WTC11 (cell line): ENCODE measurements around the gene CLN3. TPM values are rescaled to one million over a fixed set of nuclear protein-coding genes. Genes with fewer than 3 reads are reported as not detected.
A peak's percentile ranks its signal among the peaks of the same experiment; 100 is the strongest.

Experiments used
- ATAC-seq: fragments of 200-7000 bp; cut with Tn5 transposase; 2 replicates; pipeline ENCODE4 v1.10.0; 2021; ENCODE audit warnings: mild to moderate bottlenecking, moderate library complexity
- Bru-seq: library from RNA; stranded (reverse); fragments of 400-500 nt; gene quantifications from one replicate; lab custom pipeline; 2021; lab: Mats Ljungman, UMichigan
- CTCF ChIA-PET: fragments of 300-600 bp; sonication (Branson Sonifier 250); formaldehyde crosslinking; loops from one replicate; lab custom pipeline; 2021; ENCODE audit warnings: antibody characterized with exemption; lab: Charles Lee
- POLR2A ChIA-PET: fragments of 350-600 bp; sonication (Branson Sonifier 250); formaldehyde crosslinking; loops from one replicate; lab custom pipeline; 2021; ENCODE audit warnings: antibody characterized with exemption; lab: Charles Lee
- DNase-seq: peaks from one replicate; pipeline ENCODE4 v3.0.0; 2021; ENCODE audit warnings: low spot score
- H3K27ac Mint-ChIP-seq: 2 replicates; pipeline ENCODE4 v1.8.0; 2021; ENCODE audit warnings: mixed read lengths
- H3K27me3 Mint-ChIP-seq: 2 replicates; pipeline ENCODE4 v1.8.0; 2021; ENCODE audit warnings: low read depth, mild to moderate bottlenecking, moderate library complexity, mixed read lengths
- H3K36me3 Mint-ChIP-seq: 2 replicates; pipeline ENCODE4 v1.8.0; 2021; ENCODE audit warnings: mixed read lengths
- H3K4me1 Mint-ChIP-seq: 2 replicates; pipeline ENCODE4 v1.8.0; 2022; ENCODE audit warnings: mixed read lengths
- H3K4me3 Mint-ChIP-seq: 2 replicates; pipeline ENCODE4 v1.8.0; 2021; ENCODE audit warnings: mild to moderate bottlenecking, moderate library complexity, mixed read lengths
- H3K9me3 Mint-ChIP-seq: 2 replicates; pipeline ENCODE4 v1.8.0; 2021; ENCODE audit warnings: mixed read lengths
- CBFB ChIP-seq: sonication (generic); formaldehyde crosslinking; IDR thresholded peaks from 2 replicates; pipeline ENCODE4 v1.8.1; 2022; ENCODE audit warnings: mild to moderate bottlenecking, low read depth, missing genetic modification reagents
- E2F4 ChIP-seq: sonication (generic); formaldehyde crosslinking; IDR thresholded peaks from 2 replicates; pipeline ENCODE4 v1.8.1; 2022; ENCODE audit warnings: low read depth, mild to moderate bottlenecking, moderate library complexity, missing genetic modification reagents, borderline replicate concordance
- ERG ChIP-seq: fragments of 250-450 bp; sonication (Bioruptor Pico); IDR thresholded peaks from 2 replicates; pipeline ENCODE4 v1.8.0; 2021; ENCODE audit warnings: mild to moderate bottlenecking
- ESRRA ChIP-seq: sonication (generic); formaldehyde crosslinking; IDR thresholded peaks from 2 replicates; pipeline ENCODE4 v1.8.1; 2022; ENCODE audit warnings: mild to moderate bottlenecking, missing genetic modification reagents, borderline replicate concordance
- FOXK1 ChIP-seq: sonication (generic); formaldehyde crosslinking; IDR thresholded peaks from 2 replicates; pipeline ENCODE4 v1.8.0; 2022; ENCODE audit warnings: mild to moderate bottlenecking, moderate library complexity, missing genetic modification reagents
- GABPB1 ChIP-seq: sonication (generic); formaldehyde crosslinking; IDR thresholded peaks from 2 replicates; pipeline ENCODE4 v1.8.1; 2023; ENCODE audit warnings: mild to moderate bottlenecking, missing genetic modification reagents
- HMGA2 ChIP-seq: fragments of 250-450 bp; sonication (Bioruptor Pico); IDR thresholded peaks from 2 replicates; pipeline ENCODE4 v1.4.0; 2021; ENCODE audit warnings: mild to moderate bottlenecking, moderate library complexity
- IRF1 ChIP-seq: sonication (generic); formaldehyde crosslinking; IDR thresholded peaks from 2 replicates; pipeline ENCODE4 v1.8.0; 2023; ENCODE audit warnings: missing genetic modification reagents
- MAX ChIP-seq: sonication (generic); formaldehyde crosslinking; IDR thresholded peaks from 2 replicates; pipeline ENCODE4 v1.8.0; 2022; ENCODE audit warnings: mild to moderate bottlenecking, missing genetic modification reagents
- MXD4 ChIP-seq: fragments of 250-450 bp; sonication (Bioruptor Pico); IDR thresholded peaks from 2 replicates; pipeline ENCODE4 v1.8.0; 2021; ENCODE audit warnings: mild to moderate bottlenecking, moderate library complexity, borderline replicate concordance
- OVOL2 ChIP-seq: fragments of 250-450 bp; sonication (Bioruptor Pico); IDR thresholded peaks from 2 replicates; pipeline ENCODE4 v1.9.0; 2021; ENCODE audit warnings: mild to moderate bottlenecking, borderline replicate concordance
- RELA ChIP-seq: sonication (generic); formaldehyde crosslinking; IDR thresholded peaks from 2 replicates; pipeline ENCODE4 v1.8.1; 2022; ENCODE audit warnings: missing genetic modification reagents, mild to moderate bottlenecking, borderline replicate concordance
- SMAD4 ChIP-seq: sonication (generic); formaldehyde crosslinking; IDR thresholded peaks from 2 replicates; pipeline ENCODE4 v1.8.0; 2022; ENCODE audit warnings: mild to moderate bottlenecking, missing genetic modification reagents
- SOX15 ChIP-seq: fragments of 250-450 bp; sonication (Bioruptor Pico); IDR thresholded peaks from 2 replicates; pipeline ENCODE4 v1.9.0; 2021; ENCODE audit warnings: mild to moderate bottlenecking
- USF1 ChIP-seq: sonication (generic); formaldehyde crosslinking; IDR thresholded peaks from 2 replicates; pipeline ENCODE4 v1.8.0; 2022; ENCODE audit warnings: mild to moderate bottlenecking, missing genetic modification reagents
- ZNF317 ChIP-seq: sonication (generic); formaldehyde crosslinking; IDR thresholded peaks from 2 replicates; pipeline ENCODE4 v1.8.1; 2023; ENCODE audit warnings: low read depth, mild to moderate bottlenecking, moderate library complexity, missing genetic modification reagents, borderline replicate concordance
- long read RNA-seq, 3 experiments: library from RNA in 1 of 3; library from capped mRNA in 1 of 3; library from polyadenylated mRNA in 1 of 3; unstranded in 2 of 3; stranded (forward) in 1 of 3; transcript quantifications; one replicate each; pipeline ENCODE4 v2.0.0, GENCODE V29; 2021
- total RNA-seq: library from RNA; stranded (reverse); gene quantifications from 3 replicates; pipeline ENCODE4 v1.2.3, GENCODE V29; 2021
- TF ChIP-seq, protein P1 (sequence below): sonication (generic); formaldehyde crosslinking; IDR thresholded peaks from 2 replicates; pipeline ENCODE4 v1.8.1; 2023; ENCODE audit warnings: mild to moderate bottlenecking, missing genetic modification reagents, moderate library complexity
- TF ChIP-seq, protein P2 (sequence below): sonication (generic); formaldehyde crosslinking; conservative IDR thresholded peaks from 2 replicates; pipeline ENCODE4 v1.8.1; 2023; ENCODE audit warnings: mild to moderate bottlenecking, low read depth, missing genetic modification reagents, moderate library complexity
- TF ChIP-seq, protein P3 (sequence below): fragments of 250-450 bp; sonication (Bioruptor Pico); IDR thresholded peaks from 2 replicates; pipeline ENCODE4 v1.9.0; 2021; ENCODE audit warnings: mild to moderate bottlenecking

The CLN3 gene
- total RNA-seq (20.9 to 23.9 TPM (median 22.3 TPM) in 3 replicates), Bru-seq, nascent RNA (percentile 34 among the genes with signal in this experiment)
- long read RNA-seq, experiment 1, transcript CLN3-205 (15 exons, 1,876 nt) = major isoform, 25 of 64 reads
- long read RNA-seq, experiment 1, transcript CLN3-204 (14 exons, 1,720 nt) = minor isoform, 9 of 64 reads
- long read RNA-seq, experiment 1, transcript CLN3-244 (16 exons, 3,832 nt) = minor isoform, 18 of 64 reads
- long read RNA-seq, experiment 1, partial matches to known transcripts = 3 of 64 reads
- long read RNA-seq, experiment 1, other reads (novel, unspliced or antisense) = 2 of 64 reads
- long read RNA-seq, experiment 2, transcript CLN3-205 (15 exons, 1,876 nt) = major isoform, 5 of 18 reads
- long read RNA-seq, experiment 2, partial matches to known transcripts = 3 of 18 reads
- long read RNA-seq, experiment 2, other reads (novel, unspliced or antisense) = 1 of 18 reads
- long read RNA-seq, experiment 3, transcript CLN3-204 (14 exons, 1,720 nt) = minor isoform, 6 of 75 reads
- long read RNA-seq, experiment 3, transcript CLN3-205 (15 exons, 1,876 nt) = major isoform, 33 of 75 reads
- long read RNA-seq, experiment 3, transcript CLN3-244 (16 exons, 3,832 nt) = minor isoform, 20 of 75 reads
- long read RNA-seq, experiment 3, partial matches to known transcripts = 5 of 75 reads
- long read RNA-seq, experiment 3, other reads (novel, unspliced or antisense) = 2 of 75 reads

DNA sequence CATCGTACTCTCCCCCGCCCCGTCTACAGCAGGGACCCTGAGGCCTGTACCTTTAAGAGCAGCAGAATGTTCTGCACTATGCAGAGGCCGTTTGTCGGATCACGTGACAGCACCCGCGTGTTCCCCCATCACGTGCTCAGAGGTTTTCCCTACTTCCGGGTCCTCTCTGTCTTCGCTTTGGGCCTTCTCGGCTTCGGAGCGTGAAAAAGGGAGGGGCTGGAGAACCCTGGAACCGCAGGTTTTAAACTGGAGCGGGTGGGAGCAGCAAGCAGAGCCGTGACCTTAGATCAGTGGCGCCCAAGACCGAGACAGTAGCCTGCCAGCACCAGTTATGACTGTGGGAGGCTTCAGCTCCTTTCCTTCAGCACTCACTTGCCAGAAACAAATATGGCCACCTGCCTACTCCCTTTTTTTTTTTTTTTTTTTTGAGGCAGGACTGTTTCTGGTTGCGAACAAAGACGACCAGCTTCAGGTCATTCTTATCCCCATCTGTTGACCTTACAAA, at the start of gene CLN3:
Gene CLN3, minus strand, starts transcription at position 105 of the 505 bp plus-strand sequence. CDS start 315 bp downstream, outside the sequence.
- ATAC-seq (peak; percentile 96), DNase-seq (peak; percentile 89)
- Mint-ChIP-seq H3K4me3 (peak within 1 kb of the TSS; percentile 93), H3K9me3 (no peaks in the 10 kb centered on the region), H3K27ac (peak within 1 kb of the TSS; percentile 96), H3K36me3 (no peaks in the 10 kb centered on the region; the same call in 1 of the 2 replicates), H3K4me1 (no peaks in the 10 kb centered on the region), H3K27me3 (peaks cover 20% of the 10 kb centered on the region)
- TF ChIP-seq ERG (CRISPR knock-in tag) = no peak
- TF ChIP-seq OVOL2 (CRISPR knock-in tag) = no peak
- no peak for TF ChIP-seq SMAD4 (CRISPR knock-in tag)
- TF ChIP-seq FOXK1 (CRISPR knock-in tag) = peak; percentile 56
- TF ChIP-seq IRF1 (CRISPR knock-in tag) = no peak
- TF ChIP-seq E2F4 = no peak
- TF ChIP-seq SOX15 (CRISPR knock-in tag) = no peak
- TF ChIP-seq, protein P1, sequence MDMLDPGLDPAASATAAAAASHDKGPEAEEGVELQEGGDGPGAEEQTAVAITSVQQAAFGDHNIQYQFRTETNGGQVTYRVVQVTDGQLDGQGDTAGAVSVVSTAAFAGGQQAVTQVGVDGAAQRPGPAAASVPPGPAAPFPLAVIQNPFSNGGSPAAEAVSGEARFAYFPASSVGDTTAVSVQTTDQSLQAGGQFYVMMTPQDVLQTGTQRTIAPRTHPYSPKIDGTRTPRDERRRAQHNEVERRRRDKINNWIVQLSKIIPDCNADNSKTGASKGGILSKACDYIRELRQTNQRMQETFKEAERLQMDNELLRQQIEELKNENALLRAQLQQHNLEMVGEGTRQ (CRISPR knock-in tag) = peak; percentile 99
- TF ChIP-seq RELA = no peak
- TF ChIP-seq GABPB1 (CRISPR knock-in tag) = 0 out of 2 replicates have a peak, but pooled peaks have one; percentile 26
- TF ChIP-seq, protein P2, sequence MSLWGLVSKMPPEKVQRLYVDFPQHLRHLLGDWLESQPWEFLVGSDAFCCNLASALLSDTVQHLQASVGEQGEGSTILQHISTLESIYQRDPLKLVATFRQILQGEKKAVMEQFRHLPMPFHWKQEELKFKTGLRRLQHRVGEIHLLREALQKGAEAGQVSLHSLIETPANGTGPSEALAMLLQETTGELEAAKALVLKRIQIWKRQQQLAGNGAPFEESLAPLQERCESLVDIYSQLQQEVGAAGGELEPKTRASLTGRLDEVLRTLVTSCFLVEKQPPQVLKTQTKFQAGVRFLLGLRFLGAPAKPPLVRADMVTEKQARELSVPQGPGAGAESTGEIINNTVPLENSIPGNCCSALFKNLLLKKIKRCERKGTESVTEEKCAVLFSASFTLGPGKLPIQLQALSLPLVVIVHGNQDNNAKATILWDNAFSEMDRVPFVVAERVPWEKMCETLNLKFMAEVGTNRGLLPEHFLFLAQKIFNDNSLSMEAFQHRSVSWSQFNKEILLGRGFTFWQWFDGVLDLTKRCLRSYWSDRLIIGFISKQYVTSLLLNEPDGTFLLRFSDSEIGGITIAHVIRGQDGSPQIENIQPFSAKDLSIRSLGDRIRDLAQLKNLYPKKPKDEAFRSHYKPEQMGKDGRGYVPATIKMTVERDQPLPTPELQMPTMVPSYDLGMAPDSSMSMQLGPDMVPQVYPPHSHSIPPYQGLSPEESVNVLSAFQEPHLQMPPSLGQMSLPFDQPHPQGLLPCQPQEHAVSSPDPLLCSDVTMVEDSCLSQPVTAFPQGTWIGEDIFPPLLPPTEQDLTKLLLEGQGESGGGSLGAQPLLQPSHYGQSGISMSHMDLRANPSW (CRISPR knock-in tag) = no peak
- TF ChIP-seq MAX (CRISPR knock-in tag) = 0 out of 2 replicates have a peak, but pooled peaks have one; percentile 62
- TF ChIP-seq, protein P3, sequence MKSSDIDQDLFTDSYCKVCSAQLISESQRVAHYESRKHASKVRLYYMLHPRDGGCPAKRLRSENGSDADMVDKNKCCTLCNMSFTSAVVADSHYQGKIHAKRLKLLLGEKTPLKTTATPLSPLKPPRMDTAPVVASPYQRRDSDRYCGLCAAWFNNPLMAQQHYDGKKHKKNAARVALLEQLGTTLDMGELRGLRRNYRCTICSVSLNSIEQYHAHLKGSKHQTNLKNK (CRISPR knock-in tag) = no peak
- no peak for TF ChIP-seq ZNF317
- no peak for TF ChIP-seq HMGA2
- TF ChIP-seq MXD4 (CRISPR knock-in tag) = no peak
- no peak for TF ChIP-seq ESRRA (CRISPR knock-in tag)
- TF ChIP-seq CBFB (CRISPR knock-in tag) = no peak
- TF ChIP-seq USF1 = peak; percentile 99
- POLR2A ChIA-PET = no interaction called here
- CTCF ChIA-PET = interaction anchor here (0.6 to 1.0 kb wide), 2 partner anchors 56 to 178 kb away, joined by 3 read pairs; no protein-coding TSS in a partner anchor
